ENCODE results near the gene KRT38.
"Not testable (repeated sequence)": the region's sequence is repeated elsewhere in the genome, so short reads cannot be mapped to it uniquely, and the experiment has no call there.

KRT38 gene

DNA sequence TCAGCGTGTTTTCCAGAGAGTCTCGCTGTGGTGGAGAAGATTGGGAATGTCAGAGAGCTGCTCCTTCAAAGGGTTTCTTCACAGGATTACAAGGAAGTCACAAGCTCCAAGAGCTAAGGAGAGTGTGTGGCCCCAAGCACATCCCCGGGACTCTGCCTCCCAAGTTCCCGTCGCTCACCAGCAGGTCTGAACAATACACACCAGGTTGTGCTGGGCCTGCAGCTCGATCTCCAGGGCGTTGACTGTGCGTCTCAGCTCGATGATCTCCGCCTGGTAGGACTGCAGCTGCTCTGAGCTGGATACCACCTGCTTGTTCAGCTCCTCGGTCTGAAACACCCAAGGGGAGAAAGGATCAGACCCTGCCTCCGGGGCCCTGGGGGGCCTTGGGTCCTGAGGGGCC is 45.7 kb downstream of the KRT38 start:
- DNase-seq (ENCODE audit: low read depth): not testable (repeated sequence)

DNA sequence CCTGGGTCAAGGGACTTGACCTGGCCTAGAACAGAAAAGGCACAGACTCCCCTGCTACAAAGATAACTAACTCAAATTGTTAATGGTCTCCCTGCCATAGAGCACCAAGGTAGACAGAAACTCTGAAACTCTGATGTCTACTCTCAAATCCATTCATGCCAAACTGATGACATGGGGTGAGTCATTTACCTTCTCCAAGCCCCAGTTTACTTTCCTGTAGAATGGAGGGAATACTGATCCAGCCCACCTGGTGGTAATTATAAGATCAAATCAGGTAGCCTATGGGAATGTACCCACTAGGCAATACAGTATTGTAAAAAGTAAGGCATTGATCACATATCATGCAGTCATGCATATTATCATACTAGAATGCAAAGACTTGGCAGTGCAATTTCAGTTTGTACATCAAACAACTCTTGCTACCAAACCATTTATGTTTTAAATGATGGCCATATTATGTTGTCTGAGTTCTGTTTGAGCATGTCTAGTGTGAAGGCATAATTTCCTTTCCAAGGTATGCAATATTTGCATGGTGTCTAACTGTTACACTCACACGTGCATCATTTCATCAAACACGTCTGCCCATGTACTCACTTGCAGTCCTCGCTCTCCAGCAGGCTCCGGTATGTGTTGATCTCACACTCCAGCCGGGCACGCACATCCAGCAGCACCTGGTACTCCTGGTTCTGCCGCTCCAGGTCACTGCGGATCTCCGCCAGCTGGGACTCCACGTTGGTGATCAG is 46.4 kb downstream of the KRT38 start:
- DNase-seq (ENCODE audit: low read depth): no peak

DNA sequence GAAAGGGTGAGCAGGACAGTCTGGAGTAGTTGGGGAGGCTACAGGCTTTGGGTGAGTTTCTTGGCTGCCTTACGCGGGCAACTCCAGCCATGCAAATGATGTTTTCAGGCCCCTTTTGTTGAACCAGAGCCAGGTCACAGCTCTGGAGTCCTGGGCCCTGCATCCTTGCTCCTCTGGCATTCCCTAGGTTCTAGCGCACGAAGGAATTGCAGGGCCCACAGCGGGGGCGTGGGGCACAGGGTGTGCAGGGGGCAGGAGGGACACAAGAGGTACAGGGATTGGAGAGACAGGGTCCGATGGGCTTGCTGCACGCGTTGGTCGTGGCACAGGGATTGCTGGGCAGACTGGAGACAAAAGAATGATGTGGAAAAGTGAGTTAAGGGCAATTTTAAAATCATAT is 47.0 kb downstream of the KRT38 start:
- no peak for DNase-seq (ENCODE audit: low read depth)

DNA sequence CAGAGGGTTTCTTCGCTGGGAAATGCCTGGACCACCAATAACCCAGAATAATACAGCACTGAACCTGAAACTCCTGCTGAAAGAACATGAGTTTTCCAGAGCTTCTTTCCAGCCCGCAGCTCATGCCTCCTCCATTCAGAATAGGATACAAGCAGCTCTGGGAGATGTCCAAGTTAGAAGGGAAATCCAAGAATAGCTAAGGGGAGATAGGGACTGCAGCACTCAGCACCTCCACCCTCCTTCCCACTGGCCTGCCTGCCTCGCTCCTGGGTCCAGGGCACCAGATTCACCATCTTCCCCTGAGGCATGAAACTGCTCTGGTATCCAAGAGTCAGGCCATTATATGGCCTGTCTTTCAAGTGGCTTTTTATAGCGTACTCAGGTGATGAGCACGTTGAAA is 47.5 kb downstream of the KRT38 start:
- DNase-seq (ENCODE audit: low read depth): no peak

DNA sequence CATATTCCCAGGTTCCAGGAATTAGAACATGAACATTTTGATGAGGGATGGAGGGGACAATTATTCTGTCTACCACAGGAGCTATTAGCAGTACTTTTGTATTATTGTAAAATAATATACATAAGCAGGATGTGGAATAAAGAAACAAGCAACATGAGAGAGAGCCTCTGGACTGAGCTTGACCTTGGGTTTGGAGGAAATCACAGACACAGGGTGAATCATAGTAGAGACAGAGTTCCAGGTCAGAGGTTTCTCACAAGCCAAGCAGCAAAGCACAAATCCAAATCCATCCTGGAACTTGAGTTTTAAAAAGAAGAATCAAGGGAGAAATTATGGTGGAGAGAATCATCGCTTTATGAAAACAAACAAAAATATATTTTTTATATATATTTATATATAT is 48.5 kb downstream of the KRT38 start:
- no peak for DNase-seq (ENCODE audit: low read depth)

DNA sequence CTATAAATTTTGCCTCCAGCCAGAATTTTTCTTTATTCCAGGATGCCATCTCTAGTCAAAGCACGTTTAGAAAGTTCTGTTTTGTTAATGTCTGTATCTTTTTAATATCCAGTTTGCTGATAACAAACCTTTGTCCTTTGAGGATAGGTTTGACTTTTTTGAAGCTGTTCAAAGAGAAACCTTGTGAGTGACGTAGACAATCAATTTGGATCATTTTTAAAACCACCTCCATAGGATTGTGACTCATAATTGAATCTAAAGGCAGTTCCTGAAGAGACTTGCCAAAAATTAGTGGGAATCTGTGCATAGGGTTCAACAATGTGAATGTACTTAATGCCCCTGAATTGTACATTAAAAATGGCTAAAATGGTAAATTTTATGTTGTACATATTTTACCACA is 49.2 kb downstream of the KRT38 start:
- DNase-seq (ENCODE audit: low read depth): no peak

DNA sequence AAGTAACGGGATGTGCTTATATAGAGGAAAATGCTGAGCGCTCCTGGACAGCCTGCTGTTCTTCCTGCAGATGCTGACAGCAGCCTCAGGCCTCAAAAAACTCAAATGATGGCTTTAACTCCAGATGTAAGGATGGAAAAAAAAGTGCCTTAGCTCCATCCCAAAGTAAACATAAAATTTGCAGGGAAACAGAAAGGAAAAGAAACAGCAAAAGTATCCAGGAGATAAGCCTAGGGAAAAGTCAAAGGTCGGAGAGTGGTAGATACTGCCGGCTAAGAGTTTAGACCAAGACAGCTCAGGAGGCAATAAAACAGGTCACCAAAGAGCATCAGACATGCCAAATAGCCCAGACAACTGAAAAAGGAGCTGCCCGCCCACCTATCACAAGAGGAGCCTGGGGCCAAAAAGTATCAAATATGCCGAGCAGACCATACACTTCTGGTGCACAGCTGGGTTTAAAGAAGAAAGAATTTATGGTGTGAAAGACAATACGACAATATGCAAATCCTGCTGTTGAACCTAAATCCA is 50.3 kb downstream of the KRT38 start:
- no peak for DNase-seq (ENCODE audit: low read depth)

DNA sequence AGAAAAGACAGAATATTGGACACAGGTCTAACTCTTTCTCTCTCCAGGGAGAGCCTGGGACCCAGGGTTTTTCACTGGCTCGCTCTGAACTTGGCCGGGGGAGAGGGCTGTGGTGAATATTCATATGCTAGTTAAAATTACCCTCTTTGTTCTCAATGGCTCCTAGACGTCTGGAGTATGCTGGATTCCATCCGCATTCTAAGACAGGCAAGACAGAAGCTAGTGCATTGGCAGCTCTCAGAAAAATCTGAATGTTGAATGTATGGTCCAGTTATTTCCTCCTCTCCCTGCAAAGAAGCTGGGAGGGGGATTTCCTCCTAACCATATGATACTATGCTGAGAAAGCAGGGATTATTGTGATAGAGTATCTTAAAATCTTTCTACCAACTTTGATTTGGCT is 53.1 kb downstream of the KRT38 start:
- DNase-seq (ENCODE audit: low read depth): no peak

DNA sequence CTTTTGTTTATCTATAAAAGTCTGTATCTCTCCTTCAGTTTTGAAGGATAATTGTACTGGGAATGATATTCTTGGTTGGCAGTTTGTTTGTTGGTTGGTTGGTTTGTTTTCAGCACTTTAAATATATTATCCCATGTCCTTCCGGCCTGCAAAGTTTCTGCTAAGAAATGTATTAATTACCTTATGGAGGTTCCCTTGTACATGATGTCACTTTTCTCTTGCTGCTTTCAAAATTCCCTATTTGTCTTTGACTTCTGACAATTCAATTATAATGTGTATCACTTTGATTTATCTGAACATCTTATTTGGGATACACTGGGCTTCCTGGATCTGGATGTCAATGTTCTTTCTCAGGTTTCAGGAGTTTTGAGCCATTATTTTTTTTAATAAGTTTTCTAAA is 54.6 kb downstream of the KRT38 start:
- no peak for DNase-seq (ENCODE audit: low read depth)
